ENCODE results near the gene TBC1D30. TPM values are rescaled to one million over a fixed set of nuclear protein-coding genes. Genes with fewer than 3 reads are reported as not detected.

TBC1D30 gene
- total RNA-seq, 1 experiment from 2014 or later: 10.8 TPM

GRCh38 chr12:64891629-64892028 is 67.2 kb downstream of the TBC1D30 start:
- no peak overlapping the region for H3K4me3 Mint-ChIP-seq (ENCODE audit: unreplicated experiment)
- peaks cover 4% of the 10 kb centered on the region for H3K36me3 Mint-ChIP-seq (ENCODE audit: insufficient read depth, unreplicated experiment)

GRCh38 chr12:64892561-64892960 is 68.1 kb downstream of the TBC1D30 start:
- Mint-ChIP-seq H3K27ac (ENCODE audit: unreplicated experiment) (no peak overlapping the region), H3K36me3 (ENCODE audit: insufficient read depth, unreplicated experiment) (peaks cover 4% of the 10 kb centered on the region), H3K9me3 (ENCODE audit: unreplicated experiment) (no peaks in the 10 kb centered on the region), H3K27me3 (ENCODE audit: insufficient read depth, unreplicated experiment) (no peaks in the 10 kb centered on the region), H3K4me3 (ENCODE audit: unreplicated experiment) (no peak overlapping the region), H3K4me1 (ENCODE audit: low read depth, unreplicated experiment) (peaks cover 28% of the 10 kb centered on the region)
- peaks cover 39% of the 10 kb centered on the region for H3K4me1 ChIP-seq
- intact Hi-C loops (cut with micrococcal nuclease; ENCODE audit: unreplicated experiment): loop anchor here (5.0 kb wide), 1 partner anchor 410 kb away; no protein-coding TSS in a partner anchor
- H3K9me3 ChIP-seq: no peaks in the 10 kb centered on the region
- DNase-seq: no peak
- no TSS peak for BruUV-seq (replicated peaks)
- TF ChIP-seq CTCF (IDR thresholded peaks at IDR 0.05; ENCODE audit: insufficient read depth in 1 of 2, low read depth in 1 of 2, low read length in 1 of 2, severe bottlenecking in 1 of 2, unreplicated experiment in 1 of 2): no peak
- H3K27me3 ChIP-seq (replicated peaks; ENCODE audit: control insufficient read depth, insufficient read depth, low read length): no peaks in the 10 kb centered on the region
- POLR2A ChIA-PET: no interaction called here
- CTCF ChIA-PET: interaction anchor here (0.6 to 3.5 kb wide), 2 partner anchors 91 to 230 kb away, joined by 3 to 28 read pairs; no protein-coding TSS in a partner anchor
- no peak overlapping the region for H3K4me3 ChIP-seq (ENCODE audit: low read depth, low read length)
- H3K36me3 ChIP-seq (ENCODE audit: control insufficient read depth, insufficient read depth, low read length): no peaks in the 10 kb centered on the region

More at GRCh38 chr12:64891629-64892028, 67.2 kb downstream of the TBC1D30 start:
- no peak for DNase-seq
- intact Hi-C loops (cut with micrococcal nuclease; ENCODE audit: unreplicated experiment): loop anchor here (1.0 to 5.0 kb wide), 7 partner anchors 81 to 987 kb away; no protein-coding TSS in a partner anchor
- Histone ChIP-seq H3K4me3 (ENCODE audit: low read depth, low read length) (no peak overlapping the region), H3K9me3 (no peaks in the 10 kb centered on the region), H3K27me3 (replicated peaks; ENCODE audit: control insufficient read depth, insufficient read depth, low read length) (no peaks in the 10 kb centered on the region), H3K4me1 (peaks cover 45% of the 10 kb centered on the region), H3K36me3 (ENCODE audit: control insufficient read depth, insufficient read depth, low read length) (no peaks in the 10 kb centered on the region)
- H3K27me3 Mint-ChIP-seq (ENCODE audit: insufficient read depth, unreplicated experiment): no peaks in the 10 kb centered on the region
- POLR2A ChIA-PET: no interaction called here
- no peaks in the 10 kb centered on the region for H3K9me3 Mint-ChIP-seq (ENCODE audit: unreplicated experiment)
- no peak overlapping the region for H3K27ac Mint-ChIP-seq (ENCODE audit: unreplicated experiment)
- H3K4me1 Mint-ChIP-seq (ENCODE audit: low read depth, unreplicated experiment): peaks cover 28% of the 10 kb centered on the region
- BruUV-seq (replicated peaks): no TSS peak
- CTCF ChIA-PET: interaction anchor here (1.0 to 3.5 kb wide), 4 partner anchors 90 to 231 kb away, joined by 3 to 28 read pairs (median 8); no protein-coding TSS in a partner anchor
- TF ChIP-seq CTCF (IDR thresholded peaks at IDR 0.05; ENCODE audit: insufficient read depth in 1 of 2, low read depth in 1 of 2, low read length in 1 of 2, severe bottlenecking in 1 of 2, unreplicated experiment in 1 of 2): no peak

GRCh38 chr12:64893961-64894360 is 69.5 kb downstream of the TBC1D30 start:
- ChIA-PET POLR2A (interaction anchor here (0.5 kb wide), 1 partner anchor 884 kb away, joined by 4 read pairs; no protein-coding TSS in a partner anchor), CTCF (interaction anchor here (1.2 kb wide), 1 partner anchor 92 kb away, joined by 3 read pairs; no protein-coding TSS in a partner anchor)
- peaks cover 4% of the 10 kb centered on the region for H3K36me3 Mint-ChIP-seq (ENCODE audit: insufficient read depth, unreplicated experiment)
- TF ChIP-seq CTCF (IDR thresholded peaks at IDR 0.05; ENCODE audit: insufficient read depth in 1 of 2, low read depth in 1 of 2, low read length in 1 of 2, severe bottlenecking in 1 of 2, unreplicated experiment in 1 of 2): no peak
- Histone ChIP-seq H3K27me3 (replicated peaks; ENCODE audit: control insufficient read depth, insufficient read depth, low read length) (no peaks in the 10 kb centered on the region), H3K4me1 (peaks cover 25% of the 10 kb centered on the region), H3K9me3 (no peaks in the 10 kb centered on the region), H3K4me3 (ENCODE audit: low read depth, low read length) (no peak overlapping the region), H3K36me3 (ENCODE audit: control insufficient read depth, insufficient read depth, low read length) (no peaks in the 10 kb centered on the region)
- no peaks in the 10 kb centered on the region for H3K27me3 Mint-ChIP-seq (ENCODE audit: insufficient read depth, unreplicated experiment)
- no peak for DNase-seq
- intact Hi-C loops (cut with micrococcal nuclease; ENCODE audit: unreplicated experiment): loop anchor here (5.0 kb wide), 1 partner anchor 408 kb away; no protein-coding TSS in a partner anchor
- H3K4me1 Mint-ChIP-seq (ENCODE audit: low read depth, unreplicated experiment): peaks cover 23% of the 10 kb centered on the region
- no peak overlapping the region for H3K27ac Mint-ChIP-seq (ENCODE audit: unreplicated experiment)
- no peaks in the 10 kb centered on the region for H3K9me3 Mint-ChIP-seq (ENCODE audit: unreplicated experiment)
- H3K4me3 Mint-ChIP-seq (ENCODE audit: unreplicated experiment): no peak overlapping the region
- BruUV-seq (replicated peaks): no TSS peak

Data from Caco-2 (cell line).